KBM-7 (cell line): Measurements from ENCODE around the gene KCNK13.
A peak's percentile ranks its signal among the peaks of the same experiment; 100 is the strongest.
"Not testable (repeated sequence)": the region's sequence is repeated elsewhere in the genome, so short reads cannot be mapped to it uniquely, and the experiment has no call there.

Source experiments
- DNase-seq: peaks from one replicate; pipeline ENCODE4 v3.0.0-alpha.2; 2015
- in situ Hi-C: fragments of 300-500 bp; cut with MboI; formaldehyde crosslinking; loops from 2 replicates; pipeline ENCODE4 v1.14.3; 2020; ENCODE audit warnings: low sequenced_read_pairs, low pct_unique_long_range_greater_than_20kb, mixed read lengths

Gene KCNK13

GRCh38 chr14:90061685-90062126 lies at the start of gene KCNK13:
Gene KCNK13 (plus strand): TSS chr14:90061994. CDS start chr14:90062206, 212 bp downstream.
- peak; percentile 11 for DNase-seq
- in situ Hi-C loops = no loop called here

GRCh38 chr14:90017371-90017770 lies 44.4 kb upstream of the KCNK13 start:
- no peak for DNase-seq
- in situ Hi-C loops = no loop called here

- in situ Hi-C loops = no loop called here
- DNase-seq = no peak
Observed at GRCh38 chr14:90019824-90020523, 41.8 kb upstream of the KCNK13 start.

GRCh38 chr14:90023176-90023896 lies 38.5 kb upstream of the KCNK13 start:
- DNase-seq = no peak
- in situ Hi-C loops = no loop called here

GRCh38 chr14:90024910-90025309 lies 36.9 kb upstream of the KCNK13 start:
- in situ Hi-C loops = no loop called here
- no peak for DNase-seq

- in situ Hi-C loops, DNase-seq: not testable (repeated sequence)
Observed at GRCh38 chr14:90026608-90027007, 35.2 kb upstream of the KCNK13 start.

- in situ Hi-C loops = no loop called here
- DNase-seq = no peak
Observed at GRCh38 chr14:90027842-90028241, 34.0 kb upstream of the KCNK13 start.

GRCh38 chr14:90034156-90034555 lies 27.6 kb upstream of the KCNK13 start:
- in situ Hi-C loops = no loop called here
- no peak for DNase-seq

GRCh38 chr14:90034835-90035525 lies 26.8 kb upstream of the KCNK13 start:
- DNase-seq = no peak
- in situ Hi-C loops = no loop called here

- in situ Hi-C loops = no loop called here
- DNase-seq = no peak
Observed at GRCh38 chr14:90039253-90040010, 22.4 kb upstream of the KCNK13 start.

GRCh38 chr14:90040411-90040810 lies 21.4 kb upstream of the KCNK13 start:
- in situ Hi-C loops = no loop called here
- no peak for DNase-seq

- no peak for DNase-seq
- in situ Hi-C loops = no loop called here
Observed at GRCh38 chr14:90042496-90043252, 19.1 kb upstream of the KCNK13 start.

GRCh38 chr14:90045616-90046015 lies 16.2 kb upstream of the KCNK13 start:
- in situ Hi-C loops = no loop called here

GRCh38 chr14:90049390-90049789 lies 12.4 kb upstream of the KCNK13 start:
- DNase-seq = no peak
- in situ Hi-C loops = no loop called here

More at GRCh38 chr14:90045616-90046015, 16.2 kb upstream of the KCNK13 start:
- no peak for DNase-seq

- in situ Hi-C loops = no loop called here
- DNase-seq = no peak
Observed at GRCh38 chr14:90050271-90050670, 11.5 kb upstream of the KCNK13 start.

GRCh38 chr14:90053044-90053443 lies 8.8 kb upstream of the KCNK13 start:
- DNase-seq = no peak
- in situ Hi-C loops = no loop called here

GRCh38 chr14:90054803-90055202 lies 7.0 kb upstream of the KCNK13 start:
- in situ Hi-C loops = no loop called here
- DNase-seq = no peak

- no peak for DNase-seq
- in situ Hi-C loops = no loop called here
Observed at GRCh38 chr14:90056826-90057225, 5.0 kb upstream of the KCNK13 start.
